ENCODE results near the gene RASGRF1.

- TF ChIP-seq CTCF (IDR thresholded peaks at IDR 0.05; ENCODE audit: poor library complexity, severe bottlenecking) (no peak), REST (IDR thresholded peaks at IDR 0.05; ENCODE audit: borderline replicate concordance) (no peak)
Observed at GRCh38 chr15:79049416-79049815, 41.2 kb downstream of the RASGRF1 start.

Data from neural cell (in vitro differentiated cells).